ENCODE data around the gene PRRX2. TPM values are rescaled to one million over a fixed set of nuclear protein-coding genes. Genes with fewer than 3 reads are reported as not detected.

Gene PRRX2
- total RNA-seq, 1 donor from 2014 or later = 5.6 TPM

GRCh38 chr9:129685220-129685932 is 19.9 kb downstream of the PRRX2 start:
- H3K4me3 Mint-ChIP-seq (ENCODE audit: unreplicated experiment) = no peak overlapping the region
- TF ChIP-seq, protein P1, sequence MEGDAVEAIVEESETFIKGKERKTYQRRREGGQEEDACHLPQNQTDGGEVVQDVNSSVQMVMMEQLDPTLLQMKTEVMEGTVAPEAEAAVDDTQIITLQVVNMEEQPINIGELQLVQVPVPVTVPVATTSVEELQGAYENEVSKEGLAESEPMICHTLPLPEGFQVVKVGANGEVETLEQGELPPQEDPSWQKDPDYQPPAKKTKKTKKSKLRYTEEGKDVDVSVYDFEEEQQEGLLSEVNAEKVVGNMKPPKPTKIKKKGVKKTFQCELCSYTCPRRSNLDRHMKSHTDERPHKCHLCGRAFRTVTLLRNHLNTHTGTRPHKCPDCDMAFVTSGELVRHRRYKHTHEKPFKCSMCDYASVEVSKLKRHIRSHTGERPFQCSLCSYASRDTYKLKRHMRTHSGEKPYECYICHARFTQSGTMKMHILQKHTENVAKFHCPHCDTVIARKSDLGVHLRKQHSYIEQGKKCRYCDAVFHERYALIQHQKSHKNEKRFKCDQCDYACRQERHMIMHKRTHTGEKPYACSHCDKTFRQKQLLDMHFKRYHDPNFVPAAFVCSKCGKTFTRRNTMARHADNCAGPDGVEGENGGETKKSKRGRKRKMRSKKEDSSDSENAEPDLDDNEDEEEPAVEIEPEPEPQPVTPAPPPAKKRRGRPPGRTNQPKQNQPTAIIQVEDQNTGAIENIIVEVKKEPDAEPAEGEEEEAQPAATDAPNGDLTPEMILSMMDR (IDR thresholded peaks at IDR 0.05) = no peak
- H3K36me3 Mint-ChIP-seq (ENCODE audit: unreplicated experiment) = no peaks in the 10 kb centered on the region
- no peaks in the 10 kb centered on the region for H3K27me3 Mint-ChIP-seq (ENCODE audit: unreplicated experiment)
- DNase-seq (ENCODE audit: extremely low spot score, unreplicated experiment) = no peak
- no peak overlapping the region for H3K27ac Mint-ChIP-seq (ENCODE audit: unreplicated experiment)
- peaks cover 5% of the 10 kb centered on the region for H3K4me1 Mint-ChIP-seq (ENCODE audit: unreplicated experiment)
- H3K9me3 Mint-ChIP-seq (ENCODE audit: unreplicated experiment) = no peaks in the 10 kb centered on the region

- Mint-ChIP-seq H3K4me1 (ENCODE audit: unreplicated experiment) (peaks cover 5% of the 10 kb centered on the region), H3K27ac (ENCODE audit: unreplicated experiment) (no peak overlapping the region), H3K36me3 (ENCODE audit: unreplicated experiment) (no peaks in the 10 kb centered on the region), H3K4me3 (ENCODE audit: unreplicated experiment) (no peak overlapping the region), H3K27me3 (ENCODE audit: unreplicated experiment) (no peaks in the 10 kb centered on the region), H3K9me3 (ENCODE audit: unreplicated experiment) (no peaks in the 10 kb centered on the region)
- no peak for DNase-seq (ENCODE audit: extremely low spot score, unreplicated experiment)
- TF ChIP-seq, protein P1 (IDR thresholded peaks at IDR 0.05) = no peak
Measured at GRCh38 chr9:129685933-129686259, 20.4 kb downstream of the PRRX2 start.

DNA sequence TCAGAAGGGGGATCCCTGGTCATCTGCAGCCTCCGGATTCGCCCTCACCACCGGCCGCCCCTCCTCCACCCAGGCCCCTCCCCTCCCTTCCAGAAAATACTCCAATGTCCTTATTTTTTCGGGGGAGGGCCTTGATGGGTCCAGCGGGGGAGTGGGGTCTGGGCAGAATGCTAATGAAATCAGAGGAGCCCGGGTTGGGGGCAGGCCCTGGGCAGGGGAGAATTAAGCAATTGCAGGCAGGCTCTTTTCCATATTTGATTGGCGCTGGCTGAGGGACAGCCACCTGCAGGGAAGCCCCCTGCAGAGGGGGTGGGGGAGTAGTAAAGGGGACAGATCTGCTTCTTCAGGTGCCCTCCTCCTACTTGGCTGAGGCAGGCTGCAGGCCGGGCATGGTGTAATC is 21.3 kb downstream of the PRRX2 start:
- H3K9me3 Mint-ChIP-seq (ENCODE audit: unreplicated experiment) = no peaks in the 10 kb centered on the region
- no peak overlapping the region for H3K4me3 Mint-ChIP-seq (ENCODE audit: unreplicated experiment)
- no peak for DNase-seq (ENCODE audit: extremely low spot score, unreplicated experiment)
- H3K36me3 Mint-ChIP-seq (ENCODE audit: unreplicated experiment) = no peaks in the 10 kb centered on the region
- H3K4me1 Mint-ChIP-seq (ENCODE audit: unreplicated experiment) = peaks cover 5% of the 10 kb centered on the region
- H3K27ac Mint-ChIP-seq (ENCODE audit: unreplicated experiment) = no peak overlapping the region
- TF ChIP-seq, protein P1 (IDR thresholded peaks at IDR 0.05) = no peak
- H3K27me3 Mint-ChIP-seq (ENCODE audit: unreplicated experiment) = no peaks in the 10 kb centered on the region

DNA sequence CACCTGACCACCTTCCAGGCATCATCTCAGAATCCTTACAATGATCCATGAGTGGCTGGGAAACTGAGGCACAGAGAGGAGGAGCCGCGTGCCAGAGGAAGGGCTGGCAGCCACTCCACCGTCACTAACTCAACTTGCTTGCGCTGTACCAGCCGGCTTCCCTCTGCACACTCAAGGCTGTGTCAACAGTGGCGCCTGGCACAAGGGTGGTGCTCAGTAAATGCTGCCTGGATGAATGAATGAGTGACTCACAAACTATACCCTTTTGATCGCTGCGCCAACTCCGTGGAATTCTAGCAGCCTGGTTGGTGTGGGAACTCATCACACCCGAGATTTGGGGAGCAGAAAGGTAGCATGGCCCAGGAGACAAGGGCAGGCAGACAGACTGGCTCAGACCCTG is 21.9 kb downstream of the PRRX2 start:
- Mint-ChIP-seq H3K36me3 (ENCODE audit: unreplicated experiment) (no peaks in the 10 kb centered on the region), H3K4me1 (ENCODE audit: unreplicated experiment) (peaks cover 5% of the 10 kb centered on the region), H3K27me3 (ENCODE audit: unreplicated experiment) (no peaks in the 10 kb centered on the region), H3K9me3 (ENCODE audit: unreplicated experiment) (no peaks in the 10 kb centered on the region), H3K27ac (ENCODE audit: unreplicated experiment) (no peak overlapping the region), H3K4me3 (ENCODE audit: unreplicated experiment) (no peak overlapping the region)
- DNase-seq (ENCODE audit: extremely low spot score, unreplicated experiment) = no peak
- TF ChIP-seq, protein P1 (IDR thresholded peaks at IDR 0.05) = no peak

DNA sequence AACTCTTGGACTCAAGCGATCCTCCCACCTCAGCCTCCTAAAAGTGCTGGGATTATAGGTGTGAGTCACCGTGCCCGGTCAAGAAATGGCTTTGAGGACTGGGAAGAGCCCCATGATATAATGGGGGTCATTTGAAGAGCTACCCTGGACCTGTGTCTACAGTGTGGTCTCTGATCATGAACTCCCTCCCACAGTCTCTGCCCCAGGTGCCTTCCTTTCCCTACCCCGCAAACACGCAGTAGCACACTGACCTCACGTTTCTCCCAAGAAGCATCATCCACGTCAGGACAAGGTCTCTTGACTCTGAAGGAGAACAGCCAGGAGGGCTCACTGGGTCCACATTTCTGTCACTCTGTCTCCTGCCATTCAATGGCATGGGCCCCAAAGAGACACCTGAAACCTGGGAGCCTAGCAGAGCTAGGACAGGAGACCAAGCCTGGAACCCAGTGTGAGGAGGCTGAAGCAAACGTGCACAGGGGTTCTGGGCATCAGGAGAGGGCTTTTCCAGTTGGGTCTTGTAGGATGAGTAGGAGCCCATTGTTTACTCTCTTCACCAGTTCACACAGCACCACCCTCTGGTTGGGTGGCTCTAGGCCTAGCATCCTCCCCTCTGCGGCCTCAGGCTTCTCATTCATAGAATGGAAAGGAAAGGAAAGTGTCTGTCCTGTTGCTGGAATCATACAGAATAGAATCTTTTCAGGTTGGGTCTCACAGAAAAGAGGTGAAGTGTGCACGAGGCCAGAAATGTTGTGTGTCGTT is 23.0 kb downstream of the PRRX2 start:
- Mint-ChIP-seq H3K36me3 (ENCODE audit: unreplicated experiment) (no peaks in the 10 kb centered on the region), H3K27ac (ENCODE audit: unreplicated experiment) (no peak overlapping the region), H3K9me3 (ENCODE audit: unreplicated experiment) (no peaks in the 10 kb centered on the region), H3K27me3 (ENCODE audit: unreplicated experiment) (no peaks in the 10 kb centered on the region), H3K4me1 (ENCODE audit: unreplicated experiment) (peaks cover 5% of the 10 kb centered on the region), H3K4me3 (ENCODE audit: unreplicated experiment) (no peak overlapping the region)
- DNase-seq (ENCODE audit: extremely low spot score, unreplicated experiment) = no peak
- TF ChIP-seq, protein P1 (IDR thresholded peaks at IDR 0.05) = no peak

Data from osteocyte (in vitro differentiated cells).